ENCODE data around the gene RAB8A. TPM values are rescaled to one million over a fixed set of nuclear protein-coding genes. Genes with fewer than 3 reads are reported as not detected.

RAB8A gene
- total and polyA plus RNA-seq, 2 of the 8 experiments (the other 6 are each of a cell fraction or from before 2014, with no cell fraction given), result 65.8 to 97.0 TPM

GRCh38 chr19:16180611-16181010 is 68.9 kb downstream of the RAB8A start (continued):
- no peak for TF ChIP-seq CHD7 (IDR thresholded peaks at IDR 0.05; ENCODE audit: insufficient replicate concordance, low read length)
- no peak for TF ChIP-seq E2F6 (IDR thresholded peaks at IDR 0.05)
- TF ChIP-seq CREB1 (IDR thresholded peaks at IDR 0.05), result no peak
- no peak for TF ChIP-seq SP2 (IDR thresholded peaks at IDR 0.05; ENCODE audit: low read length)
- no peak for TF ChIP-seq EGR1 (IDR thresholded peaks at IDR 0.05; ENCODE audit: borderline replicate concordance, low read depth, low read length)
- TF ChIP-seq NRF1 (IDR thresholded peaks at IDR 0.05; ENCODE audit: low read depth, low read length), result no peak

Data from H1 (cell line).